Measurements from ENCODE around the gene OXTR. TPM values are rescaled to one million over a fixed set of nuclear protein-coding genes. Genes with fewer than 3 reads are reported as not detected.

The OXTR gene
- polyA plus RNA-seq, 1 donor (not counting 4 experiments of a cell fraction or from before 2014, with no cell fraction given): 0.16 TPM

- H4K20me1 ChIP-seq (ENCODE audit: control insufficient read depth, extremely low read depth, insufficient read depth, low read length): no peaks in the 10 kb centered on the region
- no peak overlapping the region for H2AFZ ChIP-seq (ENCODE audit: control insufficient read depth, low read length)
- no peak overlapping the region for H3K27ac ChIP-seq (ENCODE audit: control insufficient read depth, insufficient read depth, low read length)
- H3K36me3 ChIP-seq (ENCODE audit: control insufficient read depth in 2 of 2, extremely low read depth in 1 of 2, insufficient read depth in 2 of 2, low read length in 2 of 2): no peaks in the 10 kb centered on the region
- dilution Hi-C loops (cut with MboI; ENCODE audit: extremely low pct_ligation_motif_present, low sequenced_read_pairs): no loop called here
- H3K9ac ChIP-seq (ENCODE audit: control insufficient read depth, extremely low read depth, insufficient read depth, low read length): no peak overlapping the region
- no peak overlapping the region for H3K4me3 ChIP-seq (ENCODE audit: control insufficient read depth in 2 of 3, extremely low read depth in 1 of 3, insufficient read depth in 2 of 3, low read depth in 1 of 3, low read length in 3 of 3)
- FAIRE-seq (no peak), DNase-seq (ENCODE audit: low read depth, low spot score) (no peak)
- peaks cover 12% of the 10 kb centered on the region for H3K4me1 ChIP-seq (ENCODE audit: control insufficient read depth, extremely low read depth, insufficient read depth, low read length)
- H3K27me3 ChIP-seq (ENCODE audit: control insufficient read depth, extremely low read depth, insufficient read depth, low read length): peaks cover 24% of the 10 kb centered on the region
- no peaks in the 10 kb centered on the region for H3K9me1 ChIP-seq (ENCODE audit: control insufficient read depth, extremely low read depth, insufficient read depth, low read length)
- TF ChIP-seq EZH2 (IDR thresholded peaks at IDR 0.05; ENCODE audit: low read length) (no peak), CTCF (optimal IDR thresholded peaks at IDR 0.05 in 1 of 3, IDR thresholded peaks at IDR 0.05 in 1 of 3, conservative IDR thresholded peaks at IDR 0.05 in 1 of 3; ENCODE audit: extremely low read depth in 1 of 3, insufficient read depth in 2 of 3, low read length in 3 of 3) (no peak)
- H3K79me2 ChIP-seq (ENCODE audit: control insufficient read depth, insufficient read depth, low read length): no peaks in the 10 kb centered on the region
- no peaks in the 10 kb centered on the region for H3K9me3 ChIP-seq (ENCODE audit: control insufficient read depth, low read depth, low read length)
- H3K4me2 ChIP-seq (ENCODE audit: control insufficient read depth, extremely low read depth, insufficient read depth, low read depth, low read length): no peak overlapping the region
These were observed 3.9 kb downstream of the OXTR start for GRCh38 chr3:8765528-8765927.

- no peak for DNase-seq (ENCODE audit: low read depth, low spot score)
- Histone ChIP-seq H3K4me1 (ENCODE audit: control insufficient read depth, extremely low read depth, insufficient read depth, low read length) (peaks cover 9% of the 10 kb centered on the region), H3K9me3 (ENCODE audit: control insufficient read depth, low read depth, low read length) (no peaks in the 10 kb centered on the region), H3K4me3 (ENCODE audit: control insufficient read depth in 2 of 3, extremely low read depth in 1 of 3, insufficient read depth in 2 of 3, low read depth in 1 of 3, low read length in 3 of 3) (no peak overlapping the region), H3K4me2 (ENCODE audit: control insufficient read depth, extremely low read depth, insufficient read depth, low read depth, low read length) (no peak overlapping the region), H3K9ac (ENCODE audit: control insufficient read depth, extremely low read depth, insufficient read depth, low read length) (no peak overlapping the region), H2AFZ (ENCODE audit: control insufficient read depth, low read length) (no peak overlapping the region), H3K9me1 (ENCODE audit: control insufficient read depth, extremely low read depth, insufficient read depth, low read length) (no peaks in the 10 kb centered on the region), H3K27ac (ENCODE audit: control insufficient read depth, insufficient read depth, low read length) (no peak overlapping the region), H3K36me3 (ENCODE audit: control insufficient read depth in 2 of 2, extremely low read depth in 1 of 2, insufficient read depth in 2 of 2, low read length in 2 of 2) (no peaks in the 10 kb centered on the region), H3K79me2 (ENCODE audit: control insufficient read depth, insufficient read depth, low read length) (no peaks in the 10 kb centered on the region), H3K27me3 (ENCODE audit: control insufficient read depth, extremely low read depth, insufficient read depth, low read length) (peaks cover 24% of the 10 kb centered on the region), H4K20me1 (ENCODE audit: control insufficient read depth, extremely low read depth, insufficient read depth, low read length) (no peaks in the 10 kb centered on the region)
- TF ChIP-seq EZH2 (IDR thresholded peaks at IDR 0.05; ENCODE audit: low read length) (no peak), CTCF (optimal IDR thresholded peaks at IDR 0.05 in 1 of 3, IDR thresholded peaks at IDR 0.05 in 1 of 3, conservative IDR thresholded peaks at IDR 0.05 in 1 of 3; ENCODE audit: extremely low read depth in 1 of 3, insufficient read depth in 2 of 3, low read length in 3 of 3) (no peak)
- FAIRE-seq: no peak
- dilution Hi-C loops (cut with MboI; ENCODE audit: extremely low pct_ligation_motif_present, low sequenced_read_pairs): no loop called here
These were observed 4.9 kb downstream of the OXTR start for GRCh38 chr3:8764528-8764927.
